Right ventricle myocardium superior (tissue), 1 donor: ENCODE data around the gene CHST11. TPM values are rescaled to one million over a fixed set of nuclear protein-coding genes. Genes with fewer than 3 reads are reported as not detected.

Experiments
- ATAC-seq: fragments of 200-7000 bp; cut with Tn5 transposase; one replicate; pipeline ENCODE4 v1.9.1; 2020; ENCODE audit warnings: mild to moderate bottlenecking; ENCODE audit not compliant: poor library complexity
- DNase-seq: peaks from one replicate; pipeline ENCODE4 v3.0.0-alpha.2; 2020
- intact Hi-C: fragments of 100-400 bp; cut with DNase I; formaldehyde crosslinking; loops from one replicate; pipeline ENCODE4 v1.11.2; 2022
- total RNA-seq: library from RNA; stranded (reverse); fragmentation: NEBNext Ultra II Directional; extraction: Animal tissue kit (Norgen Biotek cat#: 25700); gene quantifications from one replicate; pipeline ENCODE4 v1.2.1, GENCODE V29; 2021
- donor health status: DM: no; HTN: yes; CAD: no; lungs with severe emphysema.

Gene CHST11
- total RNA-seq, 1 donor from 2014 or later, result 3.0 TPM

GRCh38 chr12:104472748-104473147, 16.0 kb downstream of the CHST11 start:
- no peak for ATAC-seq
- DNase-seq, result no peak
- intact Hi-C loops, result no loop called here

GRCh38 chr12:104473374-104473983, 16.7 kb downstream of the CHST11 start:
- no peak for DNase-seq
- no peak for ATAC-seq
- intact Hi-C loops, result no loop called here

GRCh38 chr12:104475271-104475670, 18.5 kb downstream of the CHST11 start:
- DNase-seq, result no peak
- intact Hi-C loops, result no loop called here
- ATAC-seq, result no peak

GRCh38 chr12:104477510-104478390, 21.0 kb downstream of the CHST11 start:
- intact Hi-C loops, result no loop called here
- DNase-seq (no peak), ATAC-seq (peak; percentile 45)

GRCh38 chr12:104478396-104479122, 21.8 kb downstream of the CHST11 start:
- intact Hi-C loops, result no loop called here
- DNase-seq (no peak), ATAC-seq (peak; percentile 77)

GRCh38 chr12:104479123-104479662, 22.4 kb downstream of the CHST11 start:
- DNase-seq (no peak), ATAC-seq (no peak)
- intact Hi-C loops, result no loop called here

GRCh38 chr12:104480012-104480411, 23.3 kb downstream of the CHST11 start:
- intact Hi-C loops, result no loop called here
- DNase-seq, result no peak

GRCh38 chr12:104480826-104481440, 24.2 kb downstream of the CHST11 start:
- DNase-seq (peak; percentile 82), ATAC-seq (peak; percentile 68)
- intact Hi-C loops, result no loop called here

More at GRCh38 chr12:104480012-104480411, 23.3 kb downstream of the CHST11 start:
- ATAC-seq, result no peak

- ATAC-seq (no peak), DNase-seq (no peak)
- intact Hi-C loops, result no loop called here
These were observed 25.4 kb downstream of the CHST11 start for GRCh38 chr12:104482113-104482512.

- intact Hi-C loops, result no loop called here
- no peak for DNase-seq
- ATAC-seq, result no peak
These were observed 26.0 kb downstream of the CHST11 start for GRCh38 chr12:104482748-104483147.

- intact Hi-C loops, result no loop called here
- ATAC-seq, result no peak
- no peak for DNase-seq
These were observed 27.3 kb downstream of the CHST11 start for GRCh38 chr12:104484079-104484478.

- intact Hi-C loops, result no loop called here
- no peak for ATAC-seq
- no peak for DNase-seq
These were observed 29.1 kb downstream of the CHST11 start for GRCh38 chr12:104485651-104486362.

- ATAC-seq (no peak), DNase-seq (no peak)
- intact Hi-C loops, result no loop called here
These were observed 29.6 kb downstream of the CHST11 start for GRCh38 chr12:104486363-104486750.

- peak; percentile 66 for ATAC-seq
- no peak for DNase-seq
- intact Hi-C loops, result no loop called here
These were observed 30.4 kb downstream of the CHST11 start for GRCh38 chr12:104486943-104487819.

- intact Hi-C loops, result no loop called here
- ATAC-seq (no peak), DNase-seq (no peak)
These were observed 31.6 kb downstream of the CHST11 start for GRCh38 chr12:104488374-104488773.

- ATAC-seq (no peak), DNase-seq (no peak)
- intact Hi-C loops, result no loop called here
These were observed 33.4 kb downstream of the CHST11 start for GRCh38 chr12:104490186-104490585.

- DNase-seq, result no peak
- intact Hi-C loops, result no loop called here
- no peak for ATAC-seq
These were observed 34.1 kb downstream of the CHST11 start for GRCh38 chr12:104490850-104491249.
